Prostate gland (tissue), 2 donors: ENCODE measurements around the gene LDB2. TPM values are rescaled to one million over a fixed set of nuclear protein-coding genes. Genes with fewer than 3 reads are reported as not detected.

Experiments used
- DNase-seq: peaks from one replicate; pipeline ENCODE4 v3.0.0-alpha.2; 2019; ENCODE audit warnings: low spot score
- H3K27ac ChIP-seq, 2 donors: fragments of 200-600 bp; sonication (generic); 2 replicates each; pipeline ENCODE4 v1.5.1; 2017 to 2019
- H3K27me3 ChIP-seq: fragments of 200-600 bp; sonication (generic); replicated peaks from 2 replicates; pipeline ENCODE4 v1.5.1; 2019; ENCODE audit not compliant: insufficient read depth
- H3K36me3 ChIP-seq, 2 donors: fragments of 200-600 bp; sonication (generic); 1 replicate in 1 of 2; 2 replicates in 1 of 2; pipeline versions ENCODE4 v1.5.1 to v1.8.1; 2017 to 2019
- H3K4me1 ChIP-seq: fragments of 200-600 bp; sonication (generic); replicated peaks from 2 replicates; pipeline ENCODE4 v1.5.1; 2019
- H3K4me3 ChIP-seq, 2 donors: fragments of 200-600 bp; sonication (generic); 2 replicates each; pipeline ENCODE4 v1.5.1; 2017 to 2019
- H3K9me3 ChIP-seq: fragments of 200-600 bp; sonication (generic); 2 replicates; pipeline ENCODE4 v1.5.1; 2017
- CTCF ChIP-seq, 4 experiments: fragments of 200-600 bp in 2 of 4; fragments of 450-650 bp in 2 of 4; sonication (generic) in 2 of 4; IDR thresholded peaks; 1 replicate in 3 of 4; 2 replicates in 1 of 4; pipeline ENCODE4 v1.5.1; 2016 to 2019; ENCODE audit warnings: antibody characterized with exemption in 4 of 4, mild to moderate bottlenecking in 2 of 4, moderate library complexity in 2 of 4
- POLR2A ChIP-seq: fragments of 450-650 bp; IDR thresholded peaks from one replicate; pipeline ENCODE4 v1.6.1; 2016; ENCODE audit warnings: antibody characterized with exemption, mild to moderate bottlenecking
- POLR2AphosphoS5 ChIP-seq: sonication (generic); formaldehyde crosslinking; IDR thresholded peaks from one replicate; pipeline ENCODE4 v1.6.1; 2017; ENCODE audit warnings: antibody characterized with exemption
- WGBS: methylation state at CpG from one replicate; pipeline ENCODE4 v1.1.5; 2018; 5-methylcytosine and 5-hydroxymethylcytosine counted together
- intact Hi-C: fragments of 100-400 bp; cut with DNase I; formaldehyde crosslinking; loops from one replicate; pipeline ENCODE4 v1.14.2; 2022
- total RNA-seq, 2 donors: library from RNA; depleted of rRNA; stranded (reverse); fragments of >200 nt; gene quantifications; one replicate each; pipeline ENCODE4 v1.1.0, GENCODE V29; 2016

LDB2 gene
- total RNA-seq, 2 donors from 2014 or later, result 6.0 to 37.7 TPM

- H3K4me1 ChIP-seq, result no peaks in the 10 kb centered on the region
- H3K27ac ChIP-seq, result no peak overlapping the region
- no peaks in the 10 kb centered on the region for H3K9me3 ChIP-seq
- H3K4me3 ChIP-seq, result no peak overlapping the region
- DNase-seq, result no peak
- intact Hi-C loops, result no loop called here
- H3K27me3 ChIP-seq, result no peaks in the 10 kb centered on the region
- 70% methylated on average over 3 of the region's 3 CpGs for WGBS
- no peaks in the 10 kb centered on the region for H3K36me3 ChIP-seq
- TF ChIP-seq POLR2AphosphoS5 (no peak), POLR2A (no peak), CTCF (IDR thresholded peaks at IDR 0.05) (no peak)
These were observed 120.7 kb downstream of the LDB2 start for GRCh38 chr4:16777726-16778125.

DNA sequence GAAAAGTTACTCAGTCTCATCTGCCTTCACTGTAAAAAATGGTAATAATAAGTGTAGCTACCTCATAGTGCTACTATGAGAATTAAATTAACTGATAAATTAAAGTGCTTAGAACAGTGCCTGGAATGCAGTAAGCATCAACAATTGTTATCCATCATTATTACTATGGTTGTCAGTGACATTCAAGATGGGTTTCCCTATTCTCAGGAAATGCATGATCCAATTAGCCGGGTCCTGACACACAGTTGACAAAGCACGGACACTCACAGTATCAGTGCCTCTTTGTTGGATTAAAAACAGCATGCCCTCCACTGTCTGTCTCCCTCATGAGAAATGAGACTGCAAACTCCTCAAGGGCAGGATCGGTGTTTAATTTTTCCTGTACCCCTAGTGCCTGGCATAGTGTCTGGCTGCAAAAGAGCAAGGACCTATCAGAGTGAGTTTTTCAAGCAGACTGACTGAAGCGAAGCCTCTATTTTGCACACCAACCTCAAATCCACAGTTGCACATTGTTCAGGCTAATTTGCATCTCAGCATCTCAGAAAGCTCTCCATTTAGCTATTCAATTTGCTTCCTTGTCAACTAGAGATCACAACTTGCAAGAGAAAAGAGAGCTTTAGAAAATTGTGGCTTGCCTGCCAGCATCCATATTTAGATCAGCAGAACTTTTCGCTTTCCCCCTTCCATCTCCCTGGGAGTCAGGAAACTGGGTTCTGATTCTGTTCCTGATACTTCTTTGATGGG, 122.9 kb downstream of the LDB2 start:
- H3K9me3 ChIP-seq, result no peaks in the 10 kb centered on the region

GRCh38 chr4:16772366-16772850, 126.0 kb downstream of the LDB2 start:
- Histone ChIP-seq H3K4me3 (no peak overlapping the region), H3K9me3 (no peaks in the 10 kb centered on the region), H3K27ac (no peak overlapping the region), H3K27me3 (no peaks in the 10 kb centered on the region), H3K36me3 (no peaks in the 10 kb centered on the region), H3K4me1 (no peaks in the 10 kb centered on the region)
- WGBS, result 71% methylated on average over 2 of the region's 2 CpGs
- intact Hi-C loops, result no loop called here
- TF ChIP-seq POLR2A (no peak), CTCF (IDR thresholded peaks at IDR 0.05) (no peak), POLR2AphosphoS5 (no peak)
- no peak for DNase-seq

More for the DNA sequence above, 122.9 kb downstream of the LDB2 start:
- no peak for TF ChIP-seq POLR2AphosphoS5
- TF ChIP-seq POLR2A, result no peak
- no peak for TF ChIP-seq CTCF (IDR thresholded peaks at IDR 0.05)
- intact Hi-C loops, result no loop called here
- Histone ChIP-seq H3K4me3 (no peak overlapping the region), H3K4me1 (no peaks in the 10 kb centered on the region), H3K27me3 (no peaks in the 10 kb centered on the region), H3K36me3 (no peaks in the 10 kb centered on the region), H3K27ac (no peak overlapping the region)
- no peak for DNase-seq
- 93% methylated on average over 5 of the region's 5 CpGs for WGBS

DNA sequence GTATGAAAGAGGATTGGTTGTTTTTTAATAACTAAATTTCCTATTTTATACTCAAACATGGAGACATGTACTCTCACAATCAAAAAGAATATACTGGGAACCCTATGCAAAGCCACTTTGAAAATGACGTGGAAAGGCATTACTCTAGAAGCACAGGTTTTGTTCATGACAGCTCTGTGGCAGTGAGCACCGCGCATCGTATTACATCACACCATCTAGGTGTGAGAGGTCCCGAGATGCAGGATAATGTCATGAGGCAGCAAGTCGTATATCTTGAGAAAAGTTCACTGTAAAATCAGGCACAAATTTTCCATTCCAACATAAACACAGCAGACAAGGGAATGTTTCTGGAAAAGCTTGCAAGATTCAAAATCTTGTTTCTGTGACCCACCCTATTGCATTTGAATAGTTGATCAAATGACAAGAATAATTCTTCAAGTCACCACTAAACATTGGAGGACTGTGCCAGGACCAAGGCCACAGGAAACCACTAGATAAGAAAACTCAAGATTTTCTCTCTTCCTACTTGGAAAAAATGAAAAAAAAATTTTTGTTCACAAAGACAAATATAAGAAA, 127.6 kb downstream of the LDB2 start:
- Histone ChIP-seq H3K4me1 (no peaks in the 10 kb centered on the region), H3K27ac (no peak overlapping the region), H3K4me3 (no peak overlapping the region), H3K9me3 (no peaks in the 10 kb centered on the region), H3K27me3 (no peaks in the 10 kb centered on the region), H3K36me3 (no peaks in the 10 kb centered on the region)
- intact Hi-C loops, result no loop called here
- TF ChIP-seq POLR2AphosphoS5 (no peak), CTCF (IDR thresholded peaks at IDR 0.05) (no peak), POLR2A (no peak)
- WGBS, result 72% methylated on average over 6 of the region's 6 CpGs
- no peak for DNase-seq

- no peak overlapping the region for H3K4me3 ChIP-seq
- H3K27me3 ChIP-seq, result no peaks in the 10 kb centered on the region
- H3K9me3 ChIP-seq, result no peaks in the 10 kb centered on the region
- intact Hi-C loops, result no loop called here
- no peak for TF ChIP-seq POLR2A
- no peak for TF ChIP-seq POLR2AphosphoS5
- no peak for TF ChIP-seq CTCF (IDR thresholded peaks at IDR 0.05)
- 82% methylated on average over 3 of the region's 3 CpGs for WGBS
- DNase-seq, result no peak
- H3K4me1 ChIP-seq, result no peaks in the 10 kb centered on the region
- H3K36me3 ChIP-seq, result no peaks in the 10 kb centered on the region
- no peak overlapping the region for H3K27ac ChIP-seq
These were observed 130.6 kb downstream of the LDB2 start for GRCh38 chr4:16767861-16768260.
